IMR-90 (cell line): Measurements from ENCODE around the gene PHKG2. TPM values are rescaled to one million over a fixed set of nuclear protein-coding genes. Genes with fewer than 3 reads are reported as not detected.

Experiments
- ATAC-seq: fragments of 200-7000 bp; cut with Tn5 transposase; 2 replicates; pipeline ENCODE4 v1.9.1; 2020; ENCODE audit warnings: low read depth, mild to moderate bottlenecking, moderate library complexity
- BruUV-seq: library from RNA; stranded (reverse); fragments of 400-500 nt; replicated peaks from 2 replicates; lab custom pipeline; 2021; lab: Mats Ljungman, UMichigan
- CTCF ChIA-PET: fragments of 300-600 bp; formaldehyde crosslinking; extraction: SDS; loops from one replicate; lab custom pipeline; 2021; ENCODE audit warnings: antibody characterized with exemption; lab: Yijun Ruan, JAX
- POLR2A ChIA-PET: fragments of 300-600 bp; sonication (Branson Sonifier 250); formaldehyde crosslinking; loops from one replicate; lab custom pipeline; 2022; ENCODE audit warnings: antibody characterized with exemption; ENCODE audit not compliant: unreplicated experiment; lab: Charles Lee
- DNase-seq: peaks from one replicate; pipeline ENCODE4 v3.0.0; 2013
- H2AFZ ChIP-seq: replicated peaks from 2 replicates; pipeline ENCODE3; 2013; ENCODE audit warnings: low read length, mild to moderate bottlenecking; ENCODE audit not compliant: poor library complexity
- H2AK5ac ChIP-seq: 2 replicates; pipeline ENCODE4 v1.6.1; 2013; ENCODE audit warnings: low read depth, low read length, inconsistent platforms
- H2AK9ac ChIP-seq: replicated peaks from 2 replicates; pipeline ENCODE3; 2013; ENCODE audit warnings: mild to moderate bottlenecking, low read depth, low read length, moderate library complexity; ENCODE audit not compliant: poor library complexity
- H2BK120ac ChIP-seq: 2 replicates; pipeline ENCODE4 v1.6.1; 2013; ENCODE audit warnings: low read depth, low read length, inconsistent platforms
- H2BK15ac ChIP-seq: 3 replicates; pipeline ENCODE4 v1.6.1; 2013; ENCODE audit warnings: low read depth, low read length, inconsistent platforms
- H2BK20ac ChIP-seq: 2 replicates; pipeline ENCODE4 v1.6.1; 2013; ENCODE audit warnings: low read depth, mild to moderate bottlenecking, inconsistent platforms, low read length, moderate library complexity
- H2BK5ac ChIP-seq: 2 replicates; pipeline ENCODE4 v1.6.1; 2013; ENCODE audit warnings: mild to moderate bottlenecking, low read depth, low read length, inconsistent platforms; ENCODE audit not compliant: poor library complexity, severe bottlenecking
- H3K14ac ChIP-seq: replicated peaks from 2 replicates; pipeline ENCODE4 v1.6.1; 2013; ENCODE audit warnings: low read depth, low read length, inconsistent platforms
- H3K18ac ChIP-seq: 2 replicates; pipeline ENCODE4 v1.6.1; 2013; ENCODE audit warnings: low read depth, low read length, control low read depth
- H3K23ac ChIP-seq: 2 replicates; pipeline ENCODE4 v1.6.1; 2013; ENCODE audit warnings: low read depth, low read length, inconsistent platforms
- H3K27ac ChIP-seq: 2 replicates; pipeline ENCODE4 v1.5.1; 2013; ENCODE audit warnings: mild to moderate bottlenecking, control low read depth, low read length; ENCODE audit not compliant: insufficient read depth
- H3K27me3 ChIP-seq: 2 replicates; pipeline ENCODE4 v1.6.1; 2013; ENCODE audit warnings: low read length; ENCODE audit not compliant: control insufficient read depth, insufficient read depth
- H3K36me3 ChIP-seq: 2 replicates; pipeline ENCODE4 v1.6.1; 2013; ENCODE audit warnings: low read length, mixed read lengths; ENCODE audit not compliant: control insufficient read depth, insufficient read depth
- H3K4ac ChIP-seq: 2 replicates; pipeline ENCODE4 v1.6.1; 2013; ENCODE audit warnings: low read depth, low read length, inconsistent platforms
- H3K4me1 ChIP-seq: 2 replicates; pipeline ENCODE4 v1.6.1; 2013; ENCODE audit warnings: low read length, mixed read lengths; ENCODE audit not compliant: control insufficient read depth, insufficient read depth
- H3K4me2 ChIP-seq: 2 replicates; pipeline ENCODE4 v1.6.1; 2013; ENCODE audit warnings: low read depth, mild to moderate bottlenecking, control low read depth, low read length, moderate library complexity
- H3K4me3 ChIP-seq: 2 replicates; pipeline ENCODE4 v1.5.1; 2013; ENCODE audit warnings: low read depth, mild to moderate bottlenecking, control low read depth, low read length, moderate library complexity; ENCODE audit not compliant: insufficient read depth
- H3K56ac ChIP-seq: 2 replicates; pipeline ENCODE4 v1.6.1; 2013; ENCODE audit warnings: low read length, inconsistent platforms; ENCODE audit not compliant: insufficient read depth; ENCODE audit errors: extremely low read depth
- H3K79me1 ChIP-seq, 2 experiments: 2 replicates each; pipeline ENCODE4 v1.6.1; 2013; ENCODE audit warnings: low read length in 2 of 2, inconsistent platforms in 1 of 2, low read depth in 1 of 2
- H3K9ac ChIP-seq: 2 replicates; pipeline ENCODE4 v1.6.1; 2013; ENCODE audit warnings: low read depth, low read length, control low read depth
- H3K9me1 ChIP-seq: 2 replicates; pipeline ENCODE4 v1.6.1; 2013; ENCODE audit warnings: low read length, inconsistent platforms; ENCODE audit not compliant: insufficient read depth
- H3K9me3 ChIP-seq: 2 replicates; pipeline ENCODE4 v1.6.1; 2013; ENCODE audit warnings: low read length; ENCODE audit not compliant: control insufficient read depth, insufficient read depth
- H4K20me1 ChIP-seq: 2 replicates; pipeline ENCODE4 v1.6.1; 2013; ENCODE audit warnings: low read length, inconsistent platforms; ENCODE audit not compliant: insufficient read depth
- H4K5ac ChIP-seq: 2 replicates; pipeline ENCODE4 v1.6.1; 2013; ENCODE audit warnings: mild to moderate bottlenecking, low read depth, low read length, control low read depth
- H4K8ac ChIP-seq, 2 experiments: 2 replicates each; pipeline ENCODE4 v1.6.1; 2013; ENCODE audit warnings: low read depth in 2 of 2, low read length in 2 of 2, control low read depth in 1 of 2, inconsistent platforms in 1 of 2
- H4K91ac ChIP-seq: 2 replicates; pipeline ENCODE4 v1.6.1; 2013; ENCODE audit warnings: low read depth, low read length, inconsistent platforms; ENCODE audit not compliant: insufficient read depth
- BHLHE40 ChIP-seq: fragments of 150-350 bp; IDR thresholded peaks from 2 replicates; pipeline ENCODE4 v1.6.1; 2016; ENCODE audit warnings: mild to moderate bottlenecking, low read depth, low read length
- CEBPB ChIP-seq: IDR thresholded peaks from 2 replicates; pipeline ENCODE4 v1.6.1; 2012; ENCODE audit warnings: low read depth, low read length, improper control_type of control experiment
- MXI1 ChIP-seq: IDR thresholded peaks from 2 replicates; pipeline ENCODE4 v1.6.1; 2012; ENCODE audit warnings: low read depth, mild to moderate bottlenecking, low read length, moderate library complexity, borderline replicate concordance
- SMC3 ChIP-seq: fragments of 150-350 bp; IDR thresholded peaks from 2 replicates; pipeline ENCODE4 v1.6.1; 2016; ENCODE audit warnings: low read depth, mild to moderate bottlenecking, antibody characterized with exemption, low read length, moderate library complexity
- WGBS, 2 experiments: methylation state at CpG; one replicate each; pipeline versions ENCODE4 v1.1.5 to v1.1.7; 2013; ENCODE audit warnings: missing lambda C conversion rate in 2 of 2; ENCODE audit not compliant: insufficient read length in 1 of 2; ENCODE audit errors: extremely low coverage in 2 of 2; 5-methylcytosine and 5-hydroxymethylcytosine counted together
- dilution Hi-C: fragments of 300-500 bp; cut with HindIII; formaldehyde crosslinking; loops from one replicate; pipeline ENCODE4 v1.14.3; 2018; ENCODE audit warnings: low sequenced_read_pairs; ENCODE audit not compliant: unreplicated experiment
- in situ Hi-C: fragments of 300-500 bp; cut with MboI; formaldehyde crosslinking; loops from 3 replicates; pipeline ENCODE4 v1.14.3; 2019; ENCODE audit warnings: low sequenced_read_pairs, inconsistent platforms, mixed read lengths
- intact Hi-C: fragments of 100-400 bp; cut with micrococcal nuclease; formaldehyde crosslinking; loops from 2 replicates; pipeline ENCODE4 v1.10.0; 2022
- polyA plus RNA-seq, 3 experiments: library from polyadenylated mRNA; depleted of rRNA; stranded (reverse); fragments of >200 nt; gene quantifications; 2 replicates each; pipeline ENCODE4 v1.2.3, GENCODE V29; 2012; ENCODE audit warnings: low replicate concordance in 1 of 3
- total RNA-seq: library from RNA; depleted of rRNA; stranded (reverse); fragments of >200 nt; gene quantifications from 2 replicates; pipeline ENCODE4 v1.2.3, GENCODE V29; 2012

PHKG2 gene
- total and polyA plus RNA-seq, 2 of the 4 experiments (the other 2 are of a cell fraction) = 26.0 to 38.9 TPM

DNA sequence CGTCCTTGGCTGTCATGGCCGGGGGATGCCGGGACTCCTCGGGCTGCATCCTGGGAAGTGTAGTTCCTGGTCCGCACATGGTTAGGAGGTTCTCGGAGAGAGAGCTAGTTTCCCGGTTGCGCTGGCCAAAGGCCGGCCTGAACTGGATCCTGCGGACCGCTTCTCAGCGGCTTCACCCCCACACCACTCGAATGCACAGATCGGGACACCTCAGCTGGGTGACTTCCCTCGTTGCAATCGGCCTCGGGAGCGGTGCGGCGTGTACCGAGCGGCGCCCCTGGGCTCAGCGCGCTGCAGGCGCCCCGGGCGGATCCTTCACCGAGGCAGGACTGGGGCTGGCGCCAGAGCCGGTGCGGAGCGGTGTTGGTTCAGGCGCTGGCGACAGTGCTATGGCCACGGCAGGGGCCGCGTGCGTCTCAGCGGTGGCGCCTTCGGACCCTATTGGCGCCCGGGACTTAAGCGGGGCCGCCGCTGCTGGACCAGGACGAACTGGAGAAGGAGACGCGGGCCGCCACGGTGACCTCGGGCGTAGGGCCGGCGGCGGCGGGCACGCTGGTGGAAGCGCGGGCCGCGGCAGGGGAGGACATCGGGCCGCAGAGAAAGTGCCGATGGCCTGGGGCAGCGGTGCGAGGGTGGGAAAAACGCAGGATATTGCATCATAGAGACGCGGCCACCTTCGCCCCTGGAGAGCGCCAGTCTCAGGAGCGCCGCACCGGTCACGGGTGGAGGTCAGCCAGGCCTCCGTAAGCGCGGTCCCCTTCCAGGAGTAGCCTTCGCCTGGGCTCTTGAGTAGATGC, 27.4 kb downstream of the PHKG2 start:
- H3K4me1 ChIP-seq = peaks cover 13% of the 10 kb centered on the region
- H3K56ac ChIP-seq = peak overlapping the region; percentile 90; the same call in 1 of the 2 replicates
- CTCF ChIA-PET = interaction anchor here (1.0 kb wide), 1 partner anchor 32 kb away, joined by 5 read pairs; no protein-coding TSS in a partner anchor
- peak overlapping the region; percentile 96 for H3K4me2 ChIP-seq
- H3K9me3 ChIP-seq = no peaks in the 10 kb centered on the region
- H3K4me3 ChIP-seq = peak overlapping the region; percentile 68
- peak overlapping the region; percentile 68 for H2AK5ac ChIP-seq
- peaks cover 32% of the 10 kb centered on the region; the same call in 1 of the 2 replicates for H3K9me1 ChIP-seq
- peak overlapping the region; percentile 95 to 99 for H4K8ac ChIP-seq
- H3K18ac ChIP-seq = peak overlapping the region; percentile 48; the same call in 1 of the 2 replicates
- H3K36me3 ChIP-seq = peaks cover 41% of the 10 kb centered on the region
- peak overlapping the region; percentile 50 for H2BK120ac ChIP-seq
- dilution Hi-C loops = no loop called here
- H2BK5ac ChIP-seq = peak overlapping the region; percentile 65
- H4K20me1 ChIP-seq = no peaks in the 10 kb centered on the region; the same call in 1 of the 2 replicates
- peak overlapping the region; percentile 80 for H3K14ac ChIP-seq
- peak overlapping the region; percentile 83 for H4K91ac ChIP-seq
- 1% methylated on average over 51 of the region's 81 CpGs; no CpG with 5 or more reads in 1 of the 2 experiments for WGBS, 2 experiments
- peak overlapping the region; percentile 79 for H3K27ac ChIP-seq
- peak overlapping the region; percentile 90 for H3K4ac ChIP-seq
- peak overlapping the region; percentile 78 for H3K9ac ChIP-seq
- intact Hi-C loops = loop anchor here (1.0 kb wide), 1 partner anchor 27 kb away; the partner anchor contains the start of gene PHKG2
- H2BK15ac ChIP-seq = no peak overlapping the region
- DNase-seq (peak; percentile 76), ATAC-seq (peak; percentile 83)
- BruUV-seq = no TSS peak
- TF ChIP-seq MXI1 = peak; percentile 98
- peak; percentile 46; the same call in 1 of the 2 replicates for TF ChIP-seq BHLHE40
- no peak for TF ChIP-seq SMC3
- peak; percentile 94 for TF ChIP-seq CEBPB
- H3K79me1 ChIP-seq = peaks cover 15 to 78% of the 10 kb centered on the region in 2 experiments
- POLR2A ChIA-PET = no interaction called here
- H3K23ac ChIP-seq = peak overlapping the region; percentile 90
- H2AFZ ChIP-seq = peak overlapping the region; percentile 92
- in situ Hi-C loops = no loop called here
- H2AK9ac ChIP-seq = peak overlapping the region; percentile 99
- no peak overlapping the region for H2BK20ac ChIP-seq
- H4K5ac ChIP-seq = peak overlapping the region; percentile 93
- H3K27me3 ChIP-seq = no peaks in the 10 kb centered on the region
